Left colon (tissue), 2 donors: Measurements from ENCODE around the gene EVL. TPM values are rescaled to one million over a fixed set of nuclear protein-coding genes. Genes with fewer than 3 reads are reported as not detected.

Experiments
- ATAC-seq: fragments of 200-7000 bp; cut with Tn5 transposase; one replicate; pipeline ENCODE4 v1.9.1; 2020; ENCODE audit warnings: mild to moderate bottlenecking, moderate library complexity
- DNase-seq, 2 donors: peaks; one replicate each; pipeline ENCODE4 v3.0.0-alpha.2; 2020
- intact Hi-C, 2 donors: fragments of 100-400 bp; cut with DNase I in 1 of 2; cut with micrococcal nuclease in 1 of 2; formaldehyde crosslinking; loops; one replicate each; pipeline versions ENCODE4 v1.11.2 to v1.14.0; 2022; cut with DNase I, micrococcal nuclease
- total RNA-seq, 2 donors: library from RNA; stranded (reverse); fragmentation: NEBNext Ultra II Directional; extraction: Animal tissue kit (Norgen Biotek cat#: 25700); gene quantifications; one replicate each; pipeline ENCODE4 v1.2.1, GENCODE V29; 2021
- donor health status: DM: no; HTN: no; CAD: no.
- donor health status: DM: yes; HTN: yes; CAD: no.

EVL gene
- total RNA-seq, 2 donors from 2014 or later = 9.7 to 25.0 TPM

DNA sequence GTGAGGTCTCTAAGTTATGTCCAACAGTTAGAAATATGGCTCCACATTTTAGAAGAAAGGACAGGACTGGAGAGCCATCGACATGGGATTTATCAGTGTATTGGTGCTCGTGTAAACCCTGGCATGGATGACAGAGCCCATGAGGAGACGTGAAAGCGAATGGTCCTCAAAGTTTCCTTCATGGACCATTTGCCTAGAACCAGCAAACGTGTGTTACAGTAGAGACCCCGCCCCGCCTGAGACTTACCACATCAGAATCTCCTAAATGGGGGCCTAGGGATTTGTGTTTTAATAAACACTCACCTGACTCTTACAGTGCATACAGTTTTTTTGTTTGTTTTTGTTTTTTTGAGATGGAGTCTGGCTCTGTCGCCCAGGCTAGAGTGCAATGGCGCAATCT lies 12.2 kb downstream of the EVL start:
- no peak for DNase-seq
- no peak for ATAC-seq
- intact Hi-C loops = no loop called here

DNA sequence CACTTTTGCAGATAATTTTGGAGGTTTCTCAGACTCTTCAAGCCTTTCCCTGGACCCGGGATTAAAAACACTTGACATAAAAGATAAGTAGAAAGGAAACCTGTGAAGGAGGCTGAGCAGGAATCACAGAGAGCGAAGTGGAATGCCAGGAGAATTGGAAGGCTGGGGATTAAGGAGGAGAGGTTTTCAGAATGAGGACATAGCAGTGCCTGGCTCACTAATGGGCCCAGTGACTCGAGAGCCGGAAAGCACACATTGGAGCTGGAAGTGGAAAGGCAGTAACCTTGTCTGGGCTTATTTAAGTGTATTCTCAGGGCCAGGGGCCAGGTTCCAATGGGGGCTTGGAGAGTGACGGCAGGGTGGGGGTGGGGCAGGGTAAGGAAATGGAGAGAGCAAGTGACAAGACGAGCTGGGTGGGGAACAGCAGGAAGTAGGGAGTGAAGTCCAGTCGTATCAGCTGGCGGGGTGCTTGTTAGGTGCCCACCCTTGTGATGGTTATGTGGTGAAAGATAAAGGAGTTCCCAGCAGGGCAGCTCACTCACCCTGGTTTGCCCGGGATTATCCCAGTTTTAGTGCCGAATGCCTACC lies 13.1 kb downstream of the EVL start:
- intact Hi-C loops = no loop called here
- ATAC-seq = no peak
- no peak for DNase-seq

DNA sequence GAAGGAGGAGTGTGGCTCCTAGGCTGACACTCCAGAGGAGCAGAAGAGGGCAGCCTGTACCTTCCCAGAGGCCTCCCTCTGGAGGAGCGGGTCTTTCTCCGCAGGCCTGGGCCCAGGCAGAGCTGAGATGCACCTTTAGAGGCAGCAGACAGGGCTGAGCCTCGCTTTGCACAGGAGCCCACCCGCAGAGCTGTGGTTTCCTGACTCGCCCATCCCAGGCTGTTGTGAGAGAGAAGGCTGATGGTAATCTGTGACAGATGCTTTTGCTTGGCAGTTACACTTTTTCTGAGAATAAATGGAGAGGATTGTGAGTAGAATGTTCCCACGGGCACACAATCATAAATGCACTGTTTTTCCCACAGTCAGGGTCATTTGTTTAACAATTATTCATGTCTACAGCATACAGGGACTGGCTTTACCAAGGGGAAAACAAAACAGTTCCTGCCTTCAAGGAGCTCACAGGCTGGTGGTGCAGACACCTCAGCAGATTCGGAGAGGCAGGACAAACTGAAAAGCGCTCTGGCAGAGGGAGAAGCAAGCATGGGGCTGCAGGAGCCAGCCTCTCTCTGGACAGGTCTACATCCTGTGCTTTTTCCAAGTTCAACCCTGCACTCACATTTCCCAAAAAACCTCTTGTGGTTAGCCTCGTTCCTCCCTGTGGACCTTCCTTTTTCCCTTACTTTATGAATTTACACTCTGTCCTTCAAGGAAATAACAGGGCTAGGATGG lies 13.9 kb downstream of the EVL start:
- peak in 1 of 2 donors; percentile 40 for DNase-seq
- intact Hi-C loops = no loop called here
- no peak for ATAC-seq

DNA sequence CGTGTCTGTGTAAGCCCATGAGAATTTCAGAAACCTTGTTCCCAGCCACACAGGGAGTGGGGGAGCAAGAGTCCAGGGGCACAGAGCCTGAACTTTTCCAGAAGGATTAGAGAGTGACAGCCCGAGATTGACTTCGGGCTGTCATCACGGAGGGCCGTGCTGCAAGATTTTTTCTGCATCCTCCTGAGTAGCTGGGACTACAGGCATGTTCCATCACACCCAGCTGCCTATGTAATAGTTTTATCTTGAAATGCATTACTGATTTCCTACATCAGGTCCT lies 14.4 kb downstream of the EVL start:
- no peak for ATAC-seq

DNA sequence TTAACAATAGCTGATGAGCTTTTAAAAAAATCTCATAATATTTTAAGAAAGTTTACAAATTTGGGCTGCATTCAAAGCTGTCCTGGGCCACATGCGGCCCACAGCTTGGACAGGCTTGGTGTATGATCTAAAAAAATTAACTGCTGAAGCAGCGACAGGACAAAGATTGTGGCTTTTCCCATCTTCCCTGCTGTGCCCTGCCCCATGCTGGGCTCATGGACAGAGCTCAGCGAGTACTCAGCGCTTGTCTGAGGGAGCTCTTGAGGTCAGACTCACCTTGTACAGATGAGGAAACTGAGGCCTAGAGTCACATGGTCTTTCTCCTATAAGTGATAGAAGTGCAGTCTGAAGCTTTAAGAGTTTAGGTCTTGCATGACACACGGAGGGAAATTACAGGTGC lies 15.0 kb downstream of the EVL start:
- DNase-seq (no peak), ATAC-seq (no peak)
- intact Hi-C loops = no loop called here

More for the DNA sequence above, 14.4 kb downstream of the EVL start:
- intact Hi-C loops = no loop called here
- no peak for DNase-seq

DNA sequence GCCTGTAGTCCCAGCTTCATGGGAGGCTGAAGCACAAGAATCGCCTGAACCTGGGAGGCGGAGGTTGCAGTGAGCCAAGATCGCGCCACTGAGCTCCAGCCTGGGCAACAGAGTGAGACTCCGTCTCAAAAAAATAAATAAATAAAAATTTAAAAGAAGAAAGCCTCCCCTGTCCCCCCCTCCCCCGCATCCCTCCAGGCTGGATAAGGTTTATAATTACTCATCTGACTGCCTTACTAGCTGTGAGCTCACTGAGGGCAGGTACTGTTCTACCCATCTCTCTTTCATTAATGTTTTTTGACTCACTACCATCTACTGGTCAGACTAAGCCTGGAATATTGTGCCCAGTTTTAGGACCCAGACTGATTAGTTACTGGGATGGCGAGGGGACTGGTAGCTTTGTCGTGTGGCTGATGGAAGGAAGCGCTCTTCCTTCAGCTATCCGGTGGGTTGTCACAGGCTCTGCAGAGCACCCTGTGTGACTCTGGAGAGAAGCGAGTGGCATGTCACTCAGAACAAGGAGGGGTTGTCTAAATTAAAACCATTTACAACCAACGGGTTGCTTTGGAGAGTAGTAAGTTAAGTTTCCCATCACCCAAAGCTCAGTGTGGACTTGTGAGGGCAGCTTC lies 16.9 kb downstream of the EVL start:
- DNase-seq (no peak), ATAC-seq (no peak)
- intact Hi-C loops = no loop called here

DNA sequence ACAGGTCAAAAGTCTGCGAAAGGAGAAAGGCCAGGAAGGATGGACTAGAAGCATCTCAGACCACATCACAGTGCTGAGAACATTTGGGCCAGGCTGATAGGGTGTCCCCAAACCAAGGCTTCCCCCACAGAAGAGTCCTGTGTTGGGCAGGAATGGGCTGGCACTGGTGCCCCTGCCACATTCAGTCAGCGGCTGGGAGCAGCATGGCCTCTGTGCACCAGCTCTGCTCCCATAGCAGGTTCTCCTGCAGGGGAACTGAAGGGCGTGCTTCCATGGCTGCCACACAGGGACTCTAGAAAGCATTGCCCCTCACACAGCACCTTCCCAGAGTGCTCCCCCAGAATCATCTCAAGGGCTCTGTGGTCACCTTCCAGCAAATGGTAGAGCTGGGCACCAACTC lies 17.5 kb downstream of the EVL start:
- intact Hi-C loops = no loop called here
- DNase-seq = no peak
- ATAC-seq = no peak

DNA sequence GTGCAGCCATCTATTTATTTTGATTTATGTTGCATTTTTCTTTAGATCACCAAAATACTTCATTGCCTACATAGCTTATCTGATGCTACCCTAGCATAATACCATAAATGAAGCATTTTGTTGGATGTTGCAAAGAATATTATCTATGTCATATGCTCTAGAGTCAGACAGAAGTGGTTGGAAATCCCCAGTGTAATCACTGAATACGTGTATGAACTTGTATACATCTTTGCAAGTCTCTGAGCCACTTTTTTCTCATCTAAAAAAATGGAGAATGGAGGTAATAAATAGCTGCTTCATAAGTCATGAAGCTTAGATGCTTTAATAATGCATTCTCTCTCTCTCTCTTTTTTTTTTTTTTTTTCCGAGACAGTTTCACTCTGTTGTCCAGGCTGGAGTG lies 18.5 kb downstream of the EVL start:
- DNase-seq (no peak), ATAC-seq (no peak)
- intact Hi-C loops = no loop called here

DNA sequence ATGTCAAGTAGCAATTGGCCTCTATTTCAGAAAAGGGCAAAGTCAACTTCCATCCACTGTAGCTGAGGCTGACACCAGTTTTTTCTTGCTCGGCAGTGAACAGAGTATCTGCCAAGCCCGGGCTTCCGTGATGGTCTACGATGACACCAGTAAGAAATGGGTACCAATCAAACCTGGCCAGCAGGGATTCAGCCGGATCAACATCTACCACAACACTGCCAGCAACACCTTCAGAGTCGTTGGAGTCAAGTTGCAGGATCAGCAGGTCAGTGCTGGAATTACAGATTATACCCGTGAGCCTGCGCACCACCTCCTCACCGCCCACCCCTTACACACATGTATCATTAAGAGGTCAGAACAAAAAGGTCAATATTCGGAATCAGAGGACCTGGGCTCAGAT lies 19.4 kb downstream of the EVL start:
- ATAC-seq = no peak
- intact Hi-C loops = no loop called here
- no peak for DNase-seq

DNA sequence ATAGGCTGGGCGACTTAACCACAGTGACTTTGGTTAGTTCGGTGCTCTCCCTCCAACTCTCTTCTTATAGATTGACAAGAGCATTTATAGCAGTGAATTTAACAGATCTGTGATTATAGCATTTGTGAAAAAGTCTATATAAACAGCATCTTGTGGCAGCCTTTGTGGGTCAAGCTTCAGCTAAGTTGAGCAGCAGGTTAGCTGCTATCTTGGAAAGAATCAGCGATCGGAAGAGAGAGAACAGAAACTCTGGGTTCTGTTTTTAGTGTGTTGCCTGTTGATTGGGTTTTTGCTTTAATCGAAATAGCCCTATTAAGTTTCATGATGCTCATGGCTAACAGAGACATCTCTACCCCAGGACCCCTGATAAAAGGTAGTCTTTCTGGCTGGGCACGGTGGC lies 20.2 kb downstream of the EVL start:
- DNase-seq (no peak), ATAC-seq (no peak)
- intact Hi-C loops = no loop called here

DNA sequence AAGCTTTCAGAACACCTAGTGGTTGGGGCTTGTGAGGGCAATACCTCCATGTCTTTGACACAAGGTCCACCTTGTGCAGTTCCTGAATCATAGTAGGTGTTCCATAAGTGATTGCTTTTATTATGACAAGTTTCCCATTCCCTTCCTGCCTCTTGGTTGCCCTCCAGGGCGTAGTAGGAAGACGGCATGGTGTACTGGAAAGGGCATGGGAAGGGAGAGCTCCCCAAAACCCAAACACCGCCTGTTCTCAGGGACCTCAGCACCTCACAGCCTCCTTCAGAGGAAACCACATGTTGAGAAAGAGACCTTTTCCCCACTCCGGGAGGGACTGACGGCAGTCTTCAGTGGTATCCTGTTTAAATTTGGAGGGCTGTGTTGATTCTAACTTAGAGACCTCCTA lies 21.1 kb downstream of the EVL start:
- ATAC-seq = no peak
- no peak for DNase-seq
- intact Hi-C loops = no loop called here

DNA sequence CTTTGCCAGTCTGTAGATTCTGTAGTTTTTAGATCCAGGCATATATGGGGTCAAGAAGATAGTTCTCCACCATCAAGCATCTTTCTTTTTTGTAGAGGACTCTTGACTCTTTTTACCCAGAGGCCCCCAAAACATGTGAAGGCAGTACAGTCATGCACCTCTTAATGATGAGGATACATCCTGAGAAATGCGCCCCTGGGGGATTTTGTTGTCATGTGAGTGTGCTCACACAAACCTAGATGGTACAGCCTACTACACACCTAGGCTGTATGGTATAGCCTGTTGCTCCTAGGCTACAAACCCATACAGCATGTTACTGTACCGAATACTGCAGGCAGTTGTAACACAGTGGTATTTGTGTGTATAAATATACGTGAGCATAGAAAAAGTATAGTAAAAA lies 23.0 kb downstream of the EVL start:
- intact Hi-C loops = no loop called here
- no peak for DNase-seq

DNA sequence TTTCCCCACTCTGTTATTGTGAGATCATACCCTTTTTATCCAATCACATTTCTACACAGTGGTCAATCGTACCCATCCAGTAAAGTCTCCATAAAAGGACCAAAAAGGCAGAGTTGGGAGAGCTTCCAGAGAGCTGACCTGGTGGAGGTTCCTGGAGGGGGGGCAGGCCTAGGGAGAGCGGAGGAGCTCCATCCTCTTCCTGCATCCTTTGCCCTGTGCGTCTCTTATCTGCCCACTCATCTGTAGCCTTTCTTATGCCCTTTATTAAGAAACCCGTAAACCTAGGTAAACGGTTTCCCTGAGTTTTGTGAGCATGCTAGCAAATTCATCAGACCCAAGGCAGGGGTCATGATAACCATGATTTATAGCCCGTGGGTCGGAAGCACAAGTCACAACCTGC lies 26.2 kb downstream of the EVL start:
- DNase-seq = no peak
- ATAC-seq = no peak
- intact Hi-C loops = no loop called here

More for the DNA sequence above, 23.0 kb downstream of the EVL start:
- no peak for ATAC-seq

DNA sequence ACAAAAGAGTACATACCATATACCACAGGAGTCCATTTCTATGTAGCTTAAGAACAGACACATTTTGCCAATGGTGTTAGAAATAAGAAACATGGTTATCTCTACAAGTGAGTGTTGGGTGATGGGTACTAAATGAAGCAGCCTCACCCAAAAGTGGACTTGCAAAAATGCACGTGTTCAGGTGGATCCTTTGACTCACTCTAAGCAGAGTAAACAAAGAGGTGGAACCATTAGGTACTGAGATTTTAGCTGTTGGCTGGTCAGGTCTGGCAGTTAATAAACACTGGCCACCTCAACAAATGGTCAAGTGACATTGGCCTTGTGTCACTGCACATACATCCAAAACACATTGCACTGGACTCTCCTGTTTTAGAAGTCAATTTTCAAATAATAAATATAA lies 27.6 kb downstream of the EVL start:
- no peak for ATAC-seq
- no peak for DNase-seq
- intact Hi-C loops = no loop called here

DNA sequence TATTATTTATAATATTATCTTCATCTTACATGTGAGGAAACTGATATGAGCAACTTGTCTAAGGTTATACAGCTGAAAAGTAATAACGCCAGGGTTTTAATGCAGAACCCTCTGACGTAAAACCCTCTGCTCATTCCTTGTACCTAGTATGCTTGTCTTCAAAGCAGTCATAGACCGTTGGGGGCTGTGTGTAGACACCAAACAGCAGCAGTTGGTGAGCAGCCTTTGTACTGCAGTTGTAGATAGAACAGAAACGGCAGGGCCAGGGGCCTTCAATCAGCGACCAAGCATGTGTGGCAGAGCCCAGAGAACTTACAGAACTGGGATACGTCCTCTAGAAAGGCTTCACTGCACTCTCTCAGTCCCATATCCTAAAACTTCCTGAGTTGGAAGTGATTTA lies 28.1 kb downstream of the EVL start:
- DNase-seq (no peak), ATAC-seq (no peak)
- intact Hi-C loops = no loop called here

DNA sequence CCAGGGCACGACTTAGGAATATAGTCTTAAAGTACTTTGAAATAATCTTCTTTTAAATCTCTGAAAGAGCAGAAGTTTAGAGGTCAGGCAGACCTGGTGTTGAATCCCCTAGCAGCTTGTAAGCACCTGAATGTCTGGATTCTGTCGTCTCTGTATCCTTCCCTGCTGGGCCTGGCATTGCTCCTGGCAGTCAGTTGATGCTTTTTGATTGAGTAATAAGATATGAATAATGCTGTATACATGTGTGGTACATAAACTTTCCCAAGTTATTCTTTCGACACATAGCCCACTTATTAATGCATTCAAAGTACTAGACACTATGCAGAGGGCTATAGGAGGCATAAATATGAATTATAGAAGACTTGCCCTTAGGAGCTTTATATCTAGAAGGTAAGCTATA lies 31.4 kb downstream of the EVL start:
- ATAC-seq (no peak), DNase-seq (no peak)
- intact Hi-C loops = no loop called here

DNA sequence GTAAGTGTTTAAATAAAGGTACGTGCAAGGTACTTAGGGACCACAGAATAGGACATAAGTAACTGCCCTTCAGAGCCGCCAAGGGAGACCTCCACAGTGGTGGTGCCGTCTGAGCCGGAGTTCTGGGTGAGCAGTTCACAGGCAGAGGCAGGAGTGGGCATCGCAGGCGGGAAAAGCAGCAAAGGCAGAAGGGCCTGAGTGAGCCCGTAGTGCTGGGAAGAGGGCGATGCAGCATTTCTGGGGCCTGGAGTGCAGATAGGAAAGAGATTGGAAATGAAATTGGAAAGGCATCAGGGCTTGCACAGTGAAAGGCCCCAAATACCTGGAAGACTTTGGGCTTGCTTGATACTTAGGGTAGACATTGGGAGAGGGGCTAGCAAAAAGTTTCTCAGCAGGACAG lies 32.9 kb downstream of the EVL start:
- no peak for ATAC-seq
- intact Hi-C loops = no loop called here
- DNase-seq = no peak

DNA sequence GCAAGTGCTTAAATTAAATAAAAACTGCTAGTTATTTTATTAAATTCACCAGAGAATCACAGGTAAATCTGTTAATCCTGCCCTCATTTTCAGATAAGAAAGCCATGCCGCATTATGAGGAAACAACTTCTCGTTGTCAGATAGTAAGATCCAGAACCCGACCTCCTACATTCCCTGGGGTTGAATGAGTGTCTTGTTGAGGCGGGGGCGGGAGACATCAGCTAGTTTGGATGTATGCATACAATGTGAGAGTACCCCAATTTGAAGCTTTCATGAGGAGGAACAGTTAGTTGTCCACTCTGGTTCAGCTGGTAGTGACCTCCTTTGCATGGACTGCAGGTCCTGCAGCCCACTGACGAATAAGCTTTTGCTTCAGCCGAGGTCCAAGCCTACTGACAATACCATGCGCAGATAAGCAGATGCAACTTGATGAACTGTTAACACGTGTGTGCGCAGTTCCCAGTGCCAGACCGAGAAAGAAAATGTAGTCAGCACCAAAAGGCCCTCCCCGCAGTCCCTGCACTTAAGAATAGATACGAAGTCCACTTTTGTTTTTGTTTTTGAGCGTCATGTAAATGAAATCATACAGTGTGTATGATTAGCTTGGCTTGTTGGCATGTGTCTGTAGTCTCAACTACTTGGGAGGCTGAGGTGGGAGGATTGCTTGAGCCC lies 34.9 kb downstream of the EVL start:
- ATAC-seq (no peak), DNase-seq (no peak)
- intact Hi-C loops = loop anchor here in 1 of 2 donors (10.0 kb wide), 1 partner anchor 115 kb away; no protein-coding TSS in a partner anchor

DNA sequence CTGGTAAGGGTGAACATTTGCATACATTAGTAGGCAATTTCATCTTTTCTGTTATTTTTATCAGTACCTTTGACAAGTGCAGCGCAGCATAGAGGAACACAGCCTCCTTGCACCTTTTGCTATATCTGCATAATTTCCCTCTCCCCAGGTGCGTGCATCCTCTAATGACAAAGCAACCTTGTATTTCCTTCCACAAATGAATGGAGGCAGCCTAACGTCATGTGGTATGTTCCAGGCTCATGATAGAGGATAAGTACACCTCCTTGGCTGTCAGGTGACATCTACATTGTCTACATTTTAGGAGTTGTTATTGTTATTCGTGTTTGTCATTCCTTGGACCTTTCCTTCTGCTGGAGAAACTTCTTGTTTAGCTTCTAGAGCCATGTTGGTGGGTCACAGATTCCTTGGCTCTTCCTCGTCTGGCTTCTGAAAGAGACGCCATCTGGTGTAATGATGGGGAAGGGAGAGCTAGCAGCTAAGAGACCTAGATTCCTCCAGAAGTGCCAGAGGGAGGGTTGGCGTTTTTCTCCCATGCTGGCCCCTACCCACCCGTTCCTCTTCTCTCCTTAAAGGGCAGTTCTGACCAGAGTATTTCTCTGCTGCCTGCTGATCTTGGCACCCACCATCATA lies 37.0 kb downstream of the EVL start:
- ATAC-seq (no peak), DNase-seq (no peak)
- intact Hi-C loops = loop anchor here in 1 of 2 donors (10.0 kb wide), 1 partner anchor 117 kb away; no protein-coding TSS in a partner anchor
